GM21825 (cell line): ENCODE results near the gene CADM1.

Experiments used
- ATAC-seq: cut with Tn5 transposase; IDR thresholded peaks from one replicate; pipeline ENCODE4 v1.9.1; 2021; ENCODE audit warnings: mild to moderate bottlenecking, moderate library complexity; ENCODE audit not compliant: unreplicated experiment

The CADM1 gene

GRCh38 chr11:115325523-115325922 is 178.7 kb downstream of the CADM1 start:
- no peak for ATAC-seq

GRCh38 chr11:115324581-115325432 is 179.4 kb downstream of the CADM1 start:
- ATAC-seq = no peak

- ATAC-seq = no peak
Observed at GRCh38 chr11:115322553-115323203, 181.5 kb downstream of the CADM1 start.

GRCh38 chr11:115321605-115322289 is 182.5 kb downstream of the CADM1 start:
- no peak for ATAC-seq

GRCh38 chr11:115317277-115318185 is 186.7 kb downstream of the CADM1 start:
- ATAC-seq = no peak

GRCh38 chr11:115316696-115317095 is 187.5 kb downstream of the CADM1 start:
- no peak for ATAC-seq

- ATAC-seq = no peak
Observed at GRCh38 chr11:115314330-115314920, 189.8 kb downstream of the CADM1 start.

- ATAC-seq = no peak
Observed at GRCh38 chr11:115313224-115313838, 190.9 kb downstream of the CADM1 start.

- ATAC-seq = no peak
Observed at GRCh38 chr11:115311949-115312348, 192.3 kb downstream of the CADM1 start.

GRCh38 chr11:115306689-115307088 is 197.5 kb downstream of the CADM1 start:
- no peak for ATAC-seq

GRCh38 chr11:115304774-115305472 is 199.3 kb downstream of the CADM1 start:
- ATAC-seq = no peak

- ATAC-seq = no peak
Observed at GRCh38 chr11:115303929-115304531, 200.2 kb downstream of the CADM1 start.

- no peak for ATAC-seq
Observed at GRCh38 chr11:115302946-115303703, 201.1 kb downstream of the CADM1 start.

GRCh38 chr11:115300660-115301428 is 203.4 kb downstream of the CADM1 start:
- ATAC-seq = no peak

GRCh38 chr11:115298300-115299012 is 205.8 kb downstream of the CADM1 start:
- no peak for ATAC-seq

- no peak for ATAC-seq
Observed at GRCh38 chr11:115297330-115297729, 206.9 kb downstream of the CADM1 start.

GRCh38 chr11:115291325-115291724 is 212.9 kb downstream of the CADM1 start:
- ATAC-seq = no peak
